K562 (cell line): ENCODE results near the gene SLC1A1.

Experiments used
- CEBPB ChIP-seq: fragments of 450-650 bp; IDR thresholded peaks from 2 replicates; pipeline ENCODE4 v1.6.1; 2016; ENCODE audit warnings: missing genetic modification characterization, missing compliant biosample characterization
- CHCHD3 ChIP-seq: fragments of 250-450 bp; sonication (Bioruptor Pico); IDR thresholded peaks from 2 replicates; pipeline ENCODE4 v2.1.2; 2022; ENCODE audit warnings: mild to moderate bottlenecking
- DPF2 ChIP-seq: fragments of 450-650 bp; IDR thresholded peaks from 2 replicates; pipeline ENCODE4 v1.6.1; 2016
- HDAC2 ChIP-seq: fragments of 450-650 bp; IDR thresholded peaks from 2 replicates; pipeline ENCODE4 v1.6.1; 2016; ENCODE audit warnings: mild to moderate bottlenecking
- HSF4 ChIP-seq: fragments of 250-450 bp; sonication (Bioruptor Pico); IDR thresholded peaks from 2 replicates; pipeline ENCODE4 v2.1.2; 2022; ENCODE audit warnings: mild to moderate bottlenecking, moderate library complexity, borderline replicate concordance
- NFE2L1 ChIP-seq: fragments of 450-650 bp; IDR thresholded peaks from 2 replicates; pipeline ENCODE4 v1.6.1; 2016; ENCODE audit warnings: missing genetic modification characterization, low read depth, mild to moderate bottlenecking, missing compliant biosample characterization, moderate library complexity, borderline replicate concordance
- NUFIP1 ChIP-seq: fragments of 450-650 bp; IDR thresholded peaks from 2 replicates; pipeline ENCODE4 v1.6.1; 2018; ENCODE audit not compliant: partially characterized antibody
- PATZ1 ChIP-seq: fragments of 250-450 bp; sonication (Bioruptor Pico); IDR thresholded peaks from 2 replicates; pipeline ENCODE4 v1.5.0; 2020; ENCODE audit warnings: mild to moderate bottlenecking, borderline replicate concordance
- POLR2A ChIP-seq: fragments of 450-650 bp; conservative IDR thresholded peaks from 2 replicates; pipeline ENCODE4 v1.6.1; 2016
- POLR2AphosphoS5 ChIP-seq: IDR thresholded peaks from 2 replicates; pipeline ENCODE4 v1.6.1; 2011; ENCODE audit warnings: mild to moderate bottlenecking, low read depth, low read length, moderate library complexity; ENCODE audit not compliant: control insufficient read depth, insufficient read depth
- SIN3A ChIP-seq, 2 experiments: fragments of 150-350 bp in 1 of 2; IDR thresholded peaks; 2 replicates each; pipeline ENCODE4 v1.6.1; 2011 to 2016; ENCODE audit warnings: borderline replicate concordance in 2 of 2, low read depth in 2 of 2, low read length in 2 of 2, mild to moderate bottlenecking in 2 of 2, moderate library complexity in 2 of 2; ENCODE audit not compliant: control insufficient read depth in 1 of 2
- SMARCB1 ChIP-seq: IDR thresholded peaks from 2 replicates; pipeline ENCODE4 v1.6.1; 2011; ENCODE audit warnings: improper control_type of control experiment, low read depth; ENCODE audit not compliant: insufficient read length
- ZBTB11 ChIP-seq, 3 experiments: fragments of 200-800 bp in 1 of 3; fragments of 250-450 bp in 1 of 3; fragments of 450-650 bp in 1 of 3; sonication (Bioruptor Pico) in 1 of 3; sonication (Bioruptor generic) in 1 of 3; formaldehyde crosslinking in 1 of 3; IDR thresholded peaks; 2 replicates each; pipeline versions ENCODE4 v1.6.1 to v1.8.0; 2016 to 2022; ENCODE audit warnings: mild to moderate bottlenecking in 2 of 3, missing genetic modification characterization in 2 of 3, missing compliant biosample characterization in 1 of 3, moderate library complexity in 1 of 3
- ZNF584 ChIP-seq: fragments of 200-800 bp; sonication (Bioruptor generic); IDR thresholded peaks from 2 replicates; pipeline ENCODE4 v1.6.1; 2016; ENCODE audit warnings: low read depth, mild to moderate bottlenecking, missing genetic modification characterization, missing compliant biosample characterization

GRCh38 chr9:4596165-4596922, 106.1 kb downstream of the SLC1A1 start:
- TF ChIP-seq PATZ1 (CRISPR knock-in tag), result no peak
- no peak for TF ChIP-seq NUFIP1
- TF ChIP-seq DPF2, result no peak
- TF ChIP-seq SIN3A (IDR thresholded peaks at IDR 0.05; ENCODE audit: borderline replicate concordance in 2 of 2, control insufficient read depth in 1 of 2, low read depth in 2 of 2, low read length in 2 of 2), result no peak
- TF ChIP-seq POLR2AphosphoS5, result no peak
- no peak for TF ChIP-seq ZNF584 (CRISPR knock-in tag)
- no peak for TF ChIP-seq SMARCB1
- TF ChIP-seq CEBPB, result no peak
- TF ChIP-seq NFE2L1 (tag), result no peak
- TF ChIP-seq HSF4 (CRISPR knock-in tag), result no peak
- TF ChIP-seq HDAC2, result no peak
- TF ChIP-seq CHCHD3 (CRISPR knock-in tag), result no peak
- TF ChIP-seq POLR2A, result no peak
- no peak for TF ChIP-seq ZBTB11 (CRISPR knock-in tag; IDR thresholded peaks at IDR 0.05)
